ENCODE data around the gene SDS. TPM values are rescaled to one million over a fixed set of nuclear protein-coding genes. Genes with fewer than 3 reads are reported as not detected.

The SDS gene
- total and polyA plus RNA-seq, 2 experiments from 2014 or later: 0.57 TPM; not detected in 1

GRCh38 chr12:113395119-113395518 lies 8.6 kb downstream of the SDS start:
- no peak overlapping the region for H3K4me3 ChIP-seq
- H3K9me3 Mint-ChIP-seq: no peaks in the 10 kb centered on the region; the same call in 2 of the 3 replicates
- no peaks in the 10 kb centered on the region for H4K20me1 ChIP-seq (replicated peaks; ENCODE audit: insufficient read depth)
- H2AFZ ChIP-seq: no peak overlapping the region
- TF ChIP-seq EZH2phosphoT487 (IDR thresholded peaks at IDR 0.05; ENCODE audit: unreplicated experiment) (no peak), ZNF114 (CRISPR knock-in tag; IDR thresholded peaks at IDR 0.05) (no peak), REST (IDR thresholded peaks at IDR 0.05; ENCODE audit: unreplicated experiment) (no peak), NANOG (IDR thresholded peaks at IDR 0.05; ENCODE audit: borderline replicate concordance) (no peak), ZNF331 (CRISPR knock-in tag; IDR thresholded peaks at IDR 0.05; ENCODE audit: low read depth) (no peak), CREB1 (CRISPR knock-in tag; IDR thresholded peaks at IDR 0.05; ENCODE audit: low read depth) (no peak), EZH2 (IDR thresholded peaks at IDR 0.05; ENCODE audit: low read depth, unreplicated experiment) (no peak), STAT1 (IDR thresholded peaks at IDR 0.05; ENCODE audit: unreplicated experiment) (no peak), ETS1 (IDR thresholded peaks at IDR 0.05) (no peak), POLR2AphosphoS5 (IDR thresholded peaks at IDR 0.05; ENCODE audit: low read depth) (no peak), CTCF (conservative IDR thresholded peaks at IDR 0.05; ENCODE audit: low read depth in 2 of 2) (no peak), JUNB (IDR thresholded peaks at IDR 0.05; ENCODE audit: unreplicated experiment) (no peak), ZNF462 (CRISPR knock-in tag; IDR thresholded peaks at IDR 0.05) (no peak)
- H3K36me3 ChIP-seq (ENCODE audit: insufficient read depth): no peaks in the 10 kb centered on the region
- no peaks in the 10 kb centered on the region for H3K36me3 Mint-ChIP-seq (ENCODE audit: low read depth)
- H3K4me1 ChIP-seq (ENCODE audit: insufficient read depth): no peaks in the 10 kb centered on the region
- no peaks in the 10 kb centered on the region for H3K79me2 ChIP-seq (replicated peaks; ENCODE audit: insufficient read depth)
- no peak overlapping the region for H3K27ac Mint-ChIP-seq
- no peaks in the 10 kb centered on the region for H3K27me3 ChIP-seq (ENCODE audit: insufficient read depth)
- no peaks in the 10 kb centered on the region; the same call in 1 of the 2 replicates for H3K9me2 ChIP-seq (ENCODE audit: insufficient read depth)
- no peak overlapping the region for H3K27ac ChIP-seq (ENCODE audit: low read depth)
- DNase-seq (ENCODE audit: low spot score) (no peak), ATAC-seq (no peak)
- H3K4me1 Mint-ChIP-seq: no peaks in the 10 kb centered on the region
- H3K4me3 Mint-ChIP-seq: no peak overlapping the region
- H3K27me3 Mint-ChIP-seq (ENCODE audit: insufficient read depth, low read depth, poor library complexity): peaks cover 2% of the 10 kb centered on the region
- 0 out of 2 replicates have a peak, but pooled peaks cover 2% of the 10 kb centered on the region for H3F3A ChIP-seq (replicated peaks; ENCODE audit: low read depth)
- H3K4me2 ChIP-seq: no peak overlapping the region

Data from GM23338 (cell line).